Mesothelial cell of epicardium (in vitro differentiated cells): ENCODE measurements around the gene CDH12. TPM values are rescaled to one million over a fixed set of nuclear protein-coding genes. Genes with fewer than 3 reads are reported as not detected.

ENCODE experiments used
- DNase-seq, 2 experiments: peaks; one replicate each; pipeline ENCODE4 v3.0.0; 2021; ENCODE audit warnings: low spot score in 2 of 2; ENCODE audit not compliant: unreplicated experiment in 2 of 2
- H3K27ac Mint-ChIP-seq: 2 replicates; pipeline ENCODE4 v1.8.0; 2021; ENCODE audit warnings: mixed read lengths
- H3K27me3 Mint-ChIP-seq: 2 replicates; pipeline ENCODE4 v1.8.0; 2021; ENCODE audit warnings: low read depth, mixed read lengths
- H3K36me3 Mint-ChIP-seq: 2 replicates; pipeline ENCODE4 v1.8.0; 2021; ENCODE audit warnings: mixed read lengths
- H3K4me1 Mint-ChIP-seq: 2 replicates; pipeline ENCODE4 v1.8.0; 2021; ENCODE audit warnings: mixed read lengths
- H3K4me3 Mint-ChIP-seq: 2 replicates; pipeline ENCODE4 v1.8.0; 2021; ENCODE audit warnings: mild to moderate bottlenecking, moderate library complexity, mixed read lengths
- H3K9me3 Mint-ChIP-seq: 2 replicates; pipeline ENCODE4 v1.8.0; 2021; ENCODE audit warnings: mixed read lengths
- total RNA-seq: library from RNA; stranded (reverse); gene quantifications from 3 replicates; pipeline ENCODE4 v1.2.1, GENCODE V29; 2021
- TF ChIP-seq, protein P1 (sequence below): fragments of 200-600 bp; sonication (generic); IDR thresholded peaks from one replicate; pipeline ENCODE4 v1.5.0; 2021; ENCODE audit warnings: antibody characterized with exemption; ENCODE audit not compliant: unreplicated experiment

The CDH12 gene
- total RNA-seq, 1 donor from 2014 or later = 1.6 TPM

- Mint-ChIP-seq H3K27me3 (no peaks in the 10 kb centered on the region), H3K9me3 (no peaks in the 10 kb centered on the region), H3K27ac (no peak overlapping the region), H3K4me1 (no peaks in the 10 kb centered on the region), H3K36me3 (no peaks in the 10 kb centered on the region), H3K4me3 (no peak overlapping the region)
- no peak for DNase-seq
- TF ChIP-seq, protein P1, sequence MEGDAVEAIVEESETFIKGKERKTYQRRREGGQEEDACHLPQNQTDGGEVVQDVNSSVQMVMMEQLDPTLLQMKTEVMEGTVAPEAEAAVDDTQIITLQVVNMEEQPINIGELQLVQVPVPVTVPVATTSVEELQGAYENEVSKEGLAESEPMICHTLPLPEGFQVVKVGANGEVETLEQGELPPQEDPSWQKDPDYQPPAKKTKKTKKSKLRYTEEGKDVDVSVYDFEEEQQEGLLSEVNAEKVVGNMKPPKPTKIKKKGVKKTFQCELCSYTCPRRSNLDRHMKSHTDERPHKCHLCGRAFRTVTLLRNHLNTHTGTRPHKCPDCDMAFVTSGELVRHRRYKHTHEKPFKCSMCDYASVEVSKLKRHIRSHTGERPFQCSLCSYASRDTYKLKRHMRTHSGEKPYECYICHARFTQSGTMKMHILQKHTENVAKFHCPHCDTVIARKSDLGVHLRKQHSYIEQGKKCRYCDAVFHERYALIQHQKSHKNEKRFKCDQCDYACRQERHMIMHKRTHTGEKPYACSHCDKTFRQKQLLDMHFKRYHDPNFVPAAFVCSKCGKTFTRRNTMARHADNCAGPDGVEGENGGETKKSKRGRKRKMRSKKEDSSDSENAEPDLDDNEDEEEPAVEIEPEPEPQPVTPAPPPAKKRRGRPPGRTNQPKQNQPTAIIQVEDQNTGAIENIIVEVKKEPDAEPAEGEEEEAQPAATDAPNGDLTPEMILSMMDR = no peak
Measured at GRCh38 chr5:22471154-22471553, 382.0 kb downstream of the CDH12 start.

DNA sequence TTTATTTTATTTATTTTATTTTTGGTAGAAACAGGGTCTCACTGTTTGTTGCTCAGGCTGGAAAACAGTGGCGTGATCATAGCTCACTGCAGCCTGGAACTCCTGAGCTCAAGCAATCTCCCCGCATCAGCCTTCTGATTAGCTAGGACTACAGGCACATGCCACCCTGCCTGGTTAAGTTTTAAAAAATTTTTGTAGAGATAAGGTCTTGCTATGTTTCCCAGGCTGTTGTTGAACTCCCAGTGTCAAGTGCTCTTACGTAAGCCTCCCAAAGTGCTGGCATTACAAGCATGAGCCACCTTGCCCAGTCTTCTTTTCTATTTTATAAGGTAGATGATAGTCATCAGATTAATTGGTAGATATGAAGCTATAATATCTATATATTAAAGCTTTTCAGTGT, 382.7 kb downstream of the CDH12 start:
- H3K27me3 Mint-ChIP-seq = no peaks in the 10 kb centered on the region
- no peaks in the 10 kb centered on the region for H3K9me3 Mint-ChIP-seq
- DNase-seq = no peak
- H3K4me1 Mint-ChIP-seq = no peaks in the 10 kb centered on the region
- H3K27ac Mint-ChIP-seq = no peak overlapping the region
- no peaks in the 10 kb centered on the region for H3K36me3 Mint-ChIP-seq
- no peak overlapping the region for H3K4me3 Mint-ChIP-seq
- TF ChIP-seq, protein P1 = no peak

GRCh38 chr5:22465616-22466015, 387.5 kb downstream of the CDH12 start:
- Mint-ChIP-seq H3K36me3 (no peaks in the 10 kb centered on the region), H3K27me3 (no peaks in the 10 kb centered on the region)

DNA sequence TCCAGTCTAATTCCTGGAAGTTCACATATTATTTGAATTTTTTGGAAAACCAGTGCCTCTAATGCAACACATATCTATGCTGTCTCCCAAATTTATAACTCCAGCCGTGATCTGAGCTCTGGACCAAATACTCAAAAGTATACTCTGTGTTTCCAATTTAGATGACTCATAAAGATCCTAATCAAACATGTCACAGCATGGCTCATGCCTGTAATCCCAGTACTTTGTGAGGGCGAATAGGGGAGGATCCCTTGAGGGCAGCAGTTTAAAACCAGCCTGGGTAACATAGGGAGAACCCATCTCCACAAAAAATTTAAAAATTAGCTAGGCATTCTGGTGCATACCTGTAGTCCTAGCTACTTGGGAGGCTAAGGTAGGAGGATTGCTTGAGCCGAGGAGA, 388.0 kb downstream of the CDH12 start:
- no peak for DNase-seq
- no peak overlapping the region for H3K27ac Mint-ChIP-seq
- H3K27me3 Mint-ChIP-seq = no peaks in the 10 kb centered on the region
- no peak overlapping the region for H3K4me3 Mint-ChIP-seq
- no peaks in the 10 kb centered on the region for H3K36me3 Mint-ChIP-seq
- peaks cover 11% of the 10 kb centered on the region for H3K9me3 Mint-ChIP-seq
- no peaks in the 10 kb centered on the region for H3K4me1 Mint-ChIP-seq
- TF ChIP-seq, protein P1 = no peak

More at GRCh38 chr5:22465616-22466015, 387.5 kb downstream of the CDH12 start:
- H3K27ac Mint-ChIP-seq = no peak overlapping the region
- peaks cover 11% of the 10 kb centered on the region for H3K9me3 Mint-ChIP-seq
- H3K4me3 Mint-ChIP-seq = no peak overlapping the region
- TF ChIP-seq, protein P1 = no peak
- H3K4me1 Mint-ChIP-seq = no peaks in the 10 kb centered on the region
- DNase-seq = no peak

DNA sequence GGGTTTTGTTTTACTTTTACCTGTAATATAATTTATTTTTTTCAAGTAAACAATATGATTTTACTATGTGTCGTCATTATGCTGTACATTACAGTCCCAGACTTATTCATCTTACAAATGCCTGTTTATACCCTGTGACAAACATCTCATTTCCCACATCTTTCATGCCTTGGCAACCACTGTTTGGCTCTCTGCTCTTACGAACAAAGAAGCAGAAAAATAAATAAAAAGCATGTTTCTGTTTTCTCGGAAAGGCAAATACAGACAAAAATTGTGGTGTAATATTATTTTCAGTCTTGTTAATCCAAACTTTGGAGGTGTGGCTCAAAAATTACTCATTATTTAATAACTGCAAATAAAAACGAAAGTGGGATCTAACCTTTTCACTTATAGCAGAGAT, 393.0 kb downstream of the CDH12 start:
- Mint-ChIP-seq H3K9me3 (peaks cover 11% of the 10 kb centered on the region), H3K4me3 (no peak overlapping the region)
- DNase-seq = no peak

More for the DNA sequence above, 393.0 kb downstream of the CDH12 start:
- Mint-ChIP-seq H3K36me3 (no peaks in the 10 kb centered on the region), H3K27ac (no peak overlapping the region), H3K27me3 (no peaks in the 10 kb centered on the region), H3K4me1 (peaks cover 12% of the 10 kb centered on the region)
- TF ChIP-seq, protein P1 = no peak
